GM19099 (cell line): ENCODE results near the gene IL17RA.

Experiments
- POLR2A ChIP-seq: IDR thresholded peaks from 3 replicates; pipeline ENCODE4 v1.6.1; 2011; ENCODE audit warnings: low read depth; ENCODE audit not compliant: insufficient read length; ENCODE audit errors: extremely low read depth

Gene IL17RA

GRCh38 chr22:17152971-17153370 is 68.2 kb downstream of the IL17RA start:
- TF ChIP-seq POLR2A, result no peak

GRCh38 chr22:17155941-17156340 is 71.1 kb downstream of the IL17RA start:
- TF ChIP-seq POLR2A, result no peak

GRCh38 chr22:17157714-17158113 is 72.9 kb downstream of the IL17RA start:
- TF ChIP-seq POLR2A, result no peak

- TF ChIP-seq POLR2A, result no peak
These were observed 73.4 kb downstream of the IL17RA start for GRCh38 chr22:17158176-17158567.

GRCh38 chr22:17158568-17159503 is 74.0 kb downstream of the IL17RA start, which contains the start of gene HDHD5:
TSS of gene HDHD5 (minus strand) at chr22:17159277. CDS start at chr22:17159251, 26 bp downstream.
- peak; percentile 60 for TF ChIP-seq POLR2A

- no peak for TF ChIP-seq POLR2A
These were observed 74.7 kb downstream of the IL17RA start for GRCh38 chr22:17159504-17159951.

- TF ChIP-seq POLR2A, result no peak
These were observed 77.2 kb downstream of the IL17RA start for GRCh38 chr22:17161991-17162390.

- no peak for TF ChIP-seq POLR2A
These were observed 77.9 kb downstream of the IL17RA start for GRCh38 chr22:17162731-17163130.

- no peak for TF ChIP-seq POLR2A
These were observed 79.7 kb downstream of the IL17RA start for GRCh38 chr22:17164392-17165024.
